DOHH2 (cell line): ENCODE results near the gene ANGEL1.

ENCODE experiments used
- CTCF ChIP-seq: fragments of 200-600 bp; sonication (generic); IDR thresholded peaks from one replicate; pipeline ENCODE4 v1.5.1; 2014; ENCODE audit warnings: antibody characterized with exemption, mild to moderate bottlenecking, low read depth, low read length; ENCODE audit not compliant: poor library complexity, severe bottlenecking
- EZH2phosphoT487 ChIP-seq: fragments of 200-600 bp; sonication (generic); IDR thresholded peaks from 2 replicates; pipeline ENCODE4 v1.6.1; 2017; ENCODE audit warnings: borderline replicate concordance, mild to moderate bottlenecking, antibody characterized with exemption, low read length, moderate library complexity, mixed read lengths

GRCh38 chr14:76844223-76844622 lies 31.5 kb upstream of the ANGEL1 start:
- TF ChIP-seq CTCF, result no peak
- no peak for TF ChIP-seq EZH2phosphoT487
